T1000 (cell line): ENCODE measurements around the gene FOXK1.
A peak's percentile ranks its signal among the peaks of the same experiment; 100 is the strongest.
"Not testable (repeated sequence)": the region's sequence is repeated elsewhere in the genome, so short reads cannot be mapped to it uniquely, and the experiment has no call there.

Source experiments
- DNase-seq: peaks from one replicate; lab custom pipeline; 2025; ENCODE audit warnings: mixed read lengths; lab: John Stamatoyannopoulos, UW

Gene FOXK1

GRCh38 chr7:4681886-4682620 lies at the start of gene FOXK1:
Gene FOXK1 (plus strand): TSS chr7:4682295. CDS start chr7:4682309, 14 bp downstream.
- peak; percentile 37 for DNase-seq

- DNase-seq, result no peak
Measured at GRCh38 chr7:4633012-4633411, 49.1 kb upstream of the FOXK1 start.

GRCh38 chr7:4634166-4634565 lies 47.9 kb upstream of the FOXK1 start:
- no peak for DNase-seq

- no peak for DNase-seq
Measured at GRCh38 chr7:4638781-4639575, 43.1 kb upstream of the FOXK1 start.

- DNase-seq, result no peak
Measured at GRCh38 chr7:4641091-4641666, 40.9 kb upstream of the FOXK1 start.

- peak; percentile 93 for DNase-seq
Measured at GRCh38 chr7:4641667-4642467, 40.2 kb upstream of the FOXK1 start.

GRCh38 chr7:4642468-4643203 lies 39.5 kb upstream of the FOXK1 start:
- DNase-seq, result no peak

- DNase-seq, result not testable (repeated sequence)
Measured at GRCh38 chr7:4643204-4643471, 39.0 kb upstream of the FOXK1 start.

- no peak for DNase-seq
Measured at GRCh38 chr7:4645246-4645645, 36.8 kb upstream of the FOXK1 start.

- no peak for DNase-seq
Measured at GRCh38 chr7:4648111-4648510, 34.0 kb upstream of the FOXK1 start.

- DNase-seq, result no peak
Measured at GRCh38 chr7:4650433-4651047, 31.6 kb upstream of the FOXK1 start.

GRCh38 chr7:4653771-4654170 lies 28.3 kb upstream of the FOXK1 start:
- no peak for DNase-seq

GRCh38 chr7:4655311-4655710 lies 26.8 kb upstream of the FOXK1 start:
- DNase-seq, result no peak

GRCh38 chr7:4655896-4656295 lies 26.2 kb upstream of the FOXK1 start:
- no peak for DNase-seq

GRCh38 chr7:4657640-4658417 lies 24.3 kb upstream of the FOXK1 start:
- DNase-seq, result no peak

- DNase-seq, result no peak
Measured at GRCh38 chr7:4659551-4660286, 22.4 kb upstream of the FOXK1 start.

GRCh38 chr7:4661871-4662270 lies 20.2 kb upstream of the FOXK1 start:
- no peak for DNase-seq

GRCh38 chr7:4663239-4664018 lies 18.7 kb upstream of the FOXK1 start:
- DNase-seq, result no peak

- DNase-seq, result no peak
Measured at GRCh38 chr7:4665661-4666060, 16.4 kb upstream of the FOXK1 start.
